Activated CD8-positive, alpha-beta memory T cell treated with anti-CD3 and anti-CD28 coated beads, Interleukin-2, amount 50 U/mL, for 48 hours (primary cell): ENCODE measurements around the gene FIBIN.
"Not testable (repeated sequence)": the region's sequence is repeated elsewhere in the genome, so short reads cannot be mapped to it uniquely, and the experiment has no call there.

Experiments
- DNase-seq: peaks from one replicate; pipeline ENCODE4 v3.0.0-alpha.2; 2020

Gene FIBIN

DNA sequence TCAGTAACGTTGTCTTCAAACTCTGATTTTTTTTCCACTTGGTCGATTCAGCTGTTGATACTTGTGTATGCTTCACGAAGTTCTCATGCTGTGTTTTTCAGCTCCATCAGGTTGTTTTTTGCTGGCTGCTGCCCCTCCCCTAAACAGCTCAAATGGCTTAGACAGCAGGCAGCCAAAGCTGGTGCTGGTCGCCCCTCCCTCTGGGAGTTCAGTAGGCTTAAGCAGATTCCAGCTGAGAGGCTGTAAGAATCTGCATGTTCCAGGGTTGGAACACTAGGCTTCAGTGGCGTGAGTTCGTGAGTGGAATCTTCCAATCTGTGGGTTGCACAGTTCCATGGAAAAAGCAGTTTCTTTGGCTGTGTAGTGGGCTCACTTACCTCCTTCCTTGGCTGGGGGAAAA, 10.3 kb upstream of the FIBIN start:
- no peak for DNase-seq

DNA sequence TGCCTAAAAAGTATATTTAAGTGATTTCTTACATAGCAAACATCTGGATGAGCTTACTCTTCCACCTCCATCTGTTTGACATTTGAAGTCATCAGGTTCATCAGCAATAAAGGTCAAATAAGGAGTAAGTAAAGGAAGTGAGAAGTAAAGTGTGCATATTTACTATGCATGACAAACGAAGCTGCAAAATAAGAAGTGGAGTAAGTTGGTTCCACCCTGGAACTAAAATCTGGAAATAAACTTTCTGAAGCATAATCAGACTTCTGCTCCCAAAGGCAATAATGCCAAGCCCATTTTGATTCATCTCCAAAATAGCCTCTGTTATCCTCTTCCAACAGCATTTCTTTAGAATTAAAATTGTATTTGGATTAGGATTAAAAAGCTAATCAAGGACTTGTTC, 8.4 kb upstream of the FIBIN start:
- no peak for DNase-seq

- no peak for DNase-seq
Measured at GRCh38 chr11:26985943-26986342, 8.0 kb upstream of the FIBIN start.

- no peak for DNase-seq
Measured at GRCh38 chr11:26987272-26987671, 6.6 kb upstream of the FIBIN start.

- DNase-seq, result no peak
Measured at GRCh38 chr11:26987731-26988130, 6.2 kb upstream of the FIBIN start.

DNA sequence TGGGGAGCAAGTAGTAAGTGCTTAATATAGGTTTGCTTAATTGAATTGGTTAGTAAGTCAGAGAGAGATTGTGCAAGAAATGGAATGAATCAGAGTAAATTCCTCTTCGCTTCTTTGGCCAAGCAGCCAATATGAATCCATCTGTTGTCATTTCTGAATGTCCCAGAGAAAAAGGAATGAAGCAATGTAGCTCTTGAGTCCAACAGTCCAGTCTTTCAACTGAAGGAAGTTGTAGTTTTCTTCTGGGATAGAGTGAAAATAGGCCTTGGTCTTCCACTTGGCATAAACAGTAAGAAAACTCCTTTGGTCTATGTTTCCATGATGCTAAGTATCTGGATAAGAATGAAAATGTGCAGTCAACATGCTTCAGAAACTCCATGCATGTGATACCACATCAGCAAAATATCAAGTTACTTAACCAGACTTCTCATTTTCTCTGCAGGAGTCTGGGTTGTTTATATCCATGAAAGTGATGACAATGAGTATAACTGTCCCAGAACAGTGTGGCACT, 1.8 kb upstream of the FIBIN start:
- DNase-seq, result no peak

GRCh38 chr11:26994631-26995095, 751 bp downstream of the FIBIN start:
- DNase-seq, result no peak

DNA sequence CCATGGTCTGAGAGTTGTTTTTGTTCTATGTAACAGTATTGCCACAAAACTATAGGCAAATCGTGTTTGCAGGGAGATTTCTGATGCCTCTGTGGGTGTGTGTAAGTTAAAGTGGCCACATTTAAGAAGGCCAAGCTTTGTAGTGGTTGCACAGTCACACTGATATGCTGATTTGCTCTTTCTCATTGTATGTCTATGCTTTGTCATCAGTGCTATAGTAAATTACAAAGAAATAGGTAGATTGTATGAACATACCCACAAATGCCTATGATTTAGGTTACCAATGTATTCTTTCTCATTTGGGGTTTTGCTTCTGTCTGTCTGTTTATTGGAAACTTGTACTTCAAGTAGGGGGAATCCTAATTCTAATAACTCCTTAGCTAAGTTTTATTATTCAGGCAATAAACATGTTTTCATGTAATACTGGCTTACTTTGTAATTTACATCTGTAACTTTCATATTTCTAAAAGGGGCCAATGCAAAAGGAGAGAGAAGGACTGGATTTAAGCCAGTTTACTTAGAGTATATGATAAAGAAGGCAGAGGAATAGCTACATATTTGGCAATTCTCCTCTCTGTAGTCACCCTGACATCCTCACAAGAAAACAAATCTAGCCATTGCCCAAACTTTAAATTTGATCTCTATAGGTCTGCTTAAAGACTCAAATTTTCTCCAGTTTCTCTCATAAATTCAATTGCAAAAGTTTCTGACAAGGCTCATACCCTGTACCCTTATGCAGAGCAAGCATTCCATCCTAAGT, 2.0 kb downstream of the FIBIN start:
- no peak for DNase-seq

- no peak for DNase-seq
Measured at GRCh38 chr11:26997378-26997777, 3.5 kb downstream of the FIBIN start.

GRCh38 chr11:27001136-27001730, 7.3 kb downstream of the FIBIN start:
- DNase-seq, result not testable (repeated sequence)

- DNase-seq, result no peak
Measured at GRCh38 chr11:27002431-27002830, 8.5 kb downstream of the FIBIN start.

DNA sequence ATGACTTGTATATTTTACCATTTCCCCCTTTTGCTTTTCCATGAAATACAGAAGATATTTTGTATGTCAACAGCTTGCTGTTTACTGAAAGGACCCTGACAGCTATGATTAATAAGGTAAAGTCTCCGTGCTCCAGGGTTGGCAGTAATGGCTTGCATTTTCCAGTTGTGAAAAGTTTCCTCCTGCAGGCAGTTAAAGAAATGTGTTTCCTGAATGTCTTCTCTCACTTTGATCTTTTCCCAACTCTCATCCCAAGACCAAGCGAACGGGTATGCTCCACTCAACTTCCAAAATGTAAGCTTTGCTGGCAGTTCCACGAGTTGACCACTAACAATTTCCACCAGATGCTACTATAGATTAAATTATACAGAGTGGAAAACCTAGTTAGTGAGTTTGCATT, 8.9 kb downstream of the FIBIN start:
- DNase-seq, result no peak

GRCh38 chr11:27004103-27004502, 10.2 kb downstream of the FIBIN start:
- no peak for DNase-seq

GRCh38 chr11:27008811-27009535, 15.1 kb downstream of the FIBIN start:
- DNase-seq, result no peak

DNA sequence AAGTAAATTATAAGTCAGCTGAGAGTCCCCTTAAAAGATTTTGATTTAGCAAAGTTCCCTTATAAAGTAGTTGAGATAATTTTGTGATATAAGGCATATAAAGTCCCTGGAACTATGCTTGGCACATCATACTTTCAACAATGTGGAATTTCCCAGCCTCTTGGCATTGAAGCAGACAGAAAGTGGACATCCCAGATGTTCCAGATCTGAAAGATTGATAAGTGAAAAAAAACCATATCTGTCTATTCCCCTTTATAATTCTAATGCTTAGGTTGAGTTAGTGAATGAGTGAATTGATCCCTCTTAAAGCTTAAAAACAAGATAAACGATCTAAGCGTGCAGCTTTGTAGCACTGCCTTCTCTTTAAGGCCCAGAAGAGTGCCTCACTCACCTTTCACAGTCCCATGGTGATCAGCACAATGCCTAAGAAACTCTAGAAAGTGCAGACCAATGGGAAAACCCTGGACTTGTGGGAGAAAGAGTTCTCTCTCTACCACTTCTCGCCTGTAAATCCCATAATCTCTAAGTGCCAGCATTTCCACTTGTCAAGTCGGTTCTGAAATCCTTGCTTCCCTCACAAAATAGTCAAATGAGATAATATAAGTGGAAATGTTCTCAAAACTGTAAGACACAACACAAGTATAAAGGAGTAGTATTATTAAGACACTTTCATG, 17.8 kb downstream of the FIBIN start:
- no peak for DNase-seq

GRCh38 chr11:27012234-27012921, 18.5 kb downstream of the FIBIN start:
- no peak for DNase-seq

DNA sequence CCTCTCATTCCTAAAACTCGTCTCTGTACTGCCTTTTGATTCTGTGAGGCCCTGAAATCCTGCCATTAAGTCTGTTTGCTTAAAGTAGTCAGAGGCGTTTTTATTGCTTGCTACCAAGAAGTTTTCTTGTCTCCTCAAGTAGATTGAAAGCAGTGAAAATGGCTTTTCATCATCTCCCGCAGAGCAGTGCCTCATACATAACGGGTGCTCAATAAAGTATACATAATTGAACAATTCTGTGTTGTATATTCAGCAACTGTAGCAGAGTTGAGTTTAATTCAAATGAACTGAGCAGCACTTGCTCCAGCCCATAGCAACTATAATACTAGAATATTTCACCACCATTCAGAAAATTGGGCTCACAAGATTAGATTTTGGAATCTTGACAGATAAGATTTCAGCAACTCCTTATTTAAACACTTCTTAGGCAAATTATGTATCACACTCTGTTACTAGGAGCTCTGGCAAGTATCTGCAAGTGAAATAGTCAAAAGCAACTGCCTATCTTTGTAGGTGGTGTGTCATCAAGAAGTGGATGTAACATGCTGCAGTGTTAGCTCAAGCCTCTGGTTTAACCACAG, 20.0 kb downstream of the FIBIN start:
- DNase-seq, result no peak

DNA sequence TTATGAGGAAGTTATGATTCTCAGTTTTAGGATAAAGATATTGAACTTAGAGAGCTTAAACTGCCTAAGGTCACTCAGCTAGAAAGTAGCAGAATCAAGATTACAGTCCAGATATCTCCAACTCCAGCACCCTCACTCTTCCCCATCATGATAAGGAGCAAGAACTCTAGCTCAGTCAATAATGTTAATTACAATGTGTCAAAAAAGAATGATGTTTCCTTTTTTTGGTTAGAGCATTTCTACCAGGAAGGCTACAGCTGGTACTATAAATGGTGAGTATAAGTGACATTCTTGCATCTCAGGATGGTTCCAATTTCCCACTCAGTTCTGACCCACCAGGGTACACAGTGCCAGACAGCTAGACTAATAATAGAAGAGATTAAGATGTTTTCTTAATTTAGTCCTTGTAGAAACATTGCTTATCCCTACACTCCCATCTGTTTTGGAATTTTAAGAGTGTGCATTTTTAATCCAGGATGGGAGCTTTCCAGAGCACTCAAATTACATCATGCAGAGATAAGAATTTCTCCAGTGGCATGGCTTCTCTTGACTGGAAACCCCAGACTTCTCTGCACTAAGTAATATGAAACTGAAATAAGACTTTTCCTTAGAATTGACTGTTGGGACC, 25.1 kb downstream of the FIBIN start:
- DNase-seq, result no peak

- DNase-seq, result no peak
Measured at GRCh38 chr11:27020751-27021150, 26.8 kb downstream of the FIBIN start.

DNA sequence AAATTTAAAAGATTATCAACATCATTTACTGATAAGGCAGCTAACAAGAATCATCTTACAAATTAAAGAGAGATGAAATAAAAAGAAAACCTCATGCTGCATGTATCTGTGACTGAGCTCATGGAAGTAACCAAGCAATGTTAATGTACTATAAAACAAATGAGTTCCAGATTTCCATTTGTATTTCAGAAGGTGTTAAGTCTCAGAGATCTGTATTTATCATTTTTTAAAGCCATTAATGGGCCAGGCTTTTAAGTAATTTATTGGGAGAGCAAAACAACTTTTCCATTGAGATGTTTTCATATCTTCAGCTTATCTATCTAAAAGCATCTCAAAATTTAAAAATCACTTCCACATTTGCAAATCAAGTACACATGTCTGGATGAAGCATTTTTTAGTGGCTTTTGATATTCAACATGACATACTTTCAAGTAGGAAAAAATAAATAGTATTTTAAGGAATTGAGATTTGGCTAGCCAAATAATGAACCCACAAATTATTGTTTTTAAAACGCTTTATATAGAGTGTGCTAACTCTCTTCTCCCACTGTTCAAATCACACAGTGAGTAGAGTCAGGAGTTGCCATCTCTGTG, 28.8 kb downstream of the FIBIN start:
- DNase-seq, result no peak

- no peak for DNase-seq
Measured at GRCh38 chr11:27024865-27025264, 31.0 kb downstream of the FIBIN start.
